HepG2 (cell line): ENCODE results near the gene NSD1. TPM values are rescaled to one million over a fixed set of nuclear protein-coding genes. Genes with fewer than 3 reads are reported as not detected.

Source experiments
- ATAC-seq: fragments of 200-7000 bp; cut with Tn5 transposase; 3 replicates; pipeline ENCODE4 v1.9.1; 2020; ENCODE audit warnings: mild to moderate bottlenecking, moderate library complexity
- BruUV-seq: library from RNA; stranded (reverse); fragments of 400-500 nt; replicated peaks from 2 replicates; lab custom pipeline; 2021; lab: Mats Ljungman, UMichigan
- CTCF ChIA-PET: fragments of 300-600 bp; formaldehyde crosslinking; extraction: SDS; loops from one replicate; lab custom pipeline; 2021; ENCODE audit warnings: low total read pairs, inconsistent platforms, low intra/inter-chr PET ratio; lab: Yijun Ruan, JAX
- POLR2A ChIA-PET: fragments of 350-600 bp; sonication (Branson Sonifier 250); formaldehyde crosslinking; loops from one replicate; lab custom pipeline; 2020; ENCODE audit warnings: antibody characterized with exemption, inconsistent platforms; lab: Yijun Ruan, JAX
- DNase-seq: peaks from one replicate; pipeline ENCODE4 v3.0.0-alpha.2; 2015; ENCODE audit warnings: low spot score
- FAIRE-seq: peaks from 3 replicates; lab custom pipeline; 2011; peaks lifted over from hg19 to GRCh38; lab: Jason Lieb, UNC
- H2AFZ ChIP-seq: one replicate; pipeline ENCODE4 v1.6.1; 2011; ENCODE audit warnings: low read length, inconsistent platforms
- H3K27ac ChIP-seq: fragments of 300-600 bp; 3 replicates; pipeline ENCODE4 v1.8.0; 2011; ENCODE audit warnings: mixed run types, mild to moderate bottlenecking, mixed read lengths, low read length, inconsistent platforms; ENCODE audit not compliant: insufficient read depth; ENCODE audit errors: extremely low read length
- H3K27me3 ChIP-seq, 2 experiments: fragments of 200-600 bp in 1 of 2; 2 replicates in 1 of 2; 3 replicates in 1 of 2; pipeline versions ENCODE4 v1.6.0 to v1.8.0; 2011; ENCODE audit warnings: low read length in 2 of 2, mild to moderate bottlenecking in 2 of 2, moderate library complexity in 2 of 2, inconsistent platforms in 1 of 2; ENCODE audit not compliant: insufficient read depth in 2 of 2, control insufficient read depth in 1 of 2
- H3K36me3 ChIP-seq, 2 experiments: fragments of 200-600 bp in 1 of 2; replicated peaks in 1 of 2; 2 replicates in 1 of 2; 3 replicates in 1 of 2; pipeline versions ENCODE4 v1.5.1 to v1.8.0; 2011; ENCODE audit warnings: low read length in 2 of 2, inconsistent platforms in 1 of 2; ENCODE audit not compliant: insufficient read depth in 2 of 2, control insufficient read depth in 1 of 2
- H3K4me1 ChIP-seq: 2 replicates; pipeline ENCODE4 v1.5.1; 2012; ENCODE audit warnings: low read length, inconsistent platforms; ENCODE audit not compliant: insufficient read depth
- H3K4me2 ChIP-seq: 2 replicates; pipeline ENCODE4 v1.6.0; 2011; ENCODE audit warnings: low read depth, low read length, inconsistent platforms
- H3K4me3 ChIP-seq, 3 experiments: fragments of 200-600 bp in 1 of 3; sonication (generic), shearing (Covaris generic) in 1 of 3; replicated peaks in 1 of 3; 2 replicates each; pipeline ENCODE4 v1.5.1; 2011 to 2016; ENCODE audit warnings: low read length in 3 of 3, inconsistent platforms in 2 of 3, low read depth in 2 of 3, mild to moderate bottlenecking in 2 of 3, control low read depth in 1 of 3, mixed read lengths in 1 of 3; ENCODE audit not compliant: insufficient read depth in 1 of 3
- H3K79me2 ChIP-seq: one replicate; pipeline ENCODE4 v1.6.1; 2011; ENCODE audit warnings: low read length, inconsistent platforms; ENCODE audit not compliant: insufficient read depth
- H3K9ac ChIP-seq: 2 replicates; pipeline ENCODE4 v1.6.0; 2011; ENCODE audit warnings: mild to moderate bottlenecking, low read depth, low read length, inconsistent platforms; ENCODE audit not compliant: insufficient read depth
- H3K9me3 ChIP-seq: 2 replicates; pipeline ENCODE4 v1.5.1; 2012; ENCODE audit warnings: mild to moderate bottlenecking, low read length
- H4K20me1 ChIP-seq: 2 replicates; pipeline ENCODE4 v1.6.0; 2011; ENCODE audit warnings: inconsistent platforms, mild to moderate bottlenecking, low read length, moderate library complexity; ENCODE audit not compliant: insufficient read depth
- ATF5 ChIP-seq: sonication (generic); formaldehyde crosslinking; IDR thresholded peaks from 2 replicates; pipeline ENCODE4 v1.4.0; 2020; ENCODE audit warnings: mild to moderate bottlenecking, low read depth, missing genetic modification reagents
- CSRNP2 ChIP-seq: sonication (generic); formaldehyde crosslinking; conservative IDR thresholded peaks from 2 replicates; pipeline ENCODE4 v1.8.0; 2022; ENCODE audit warnings: low read depth, missing genetic modification reagents
- EP300 ChIP-seq, 3 experiments: sonication (generic) in 1 of 3; formaldehyde crosslinking in 1 of 3; IDR thresholded peaks; 2 replicates each; pipeline versions ENCODE4 v1.5.1 to v1.6.1; 2011 to 2020; ENCODE audit warnings: low read depth in 2 of 3, low read length in 2 of 3, borderline replicate concordance in 1 of 3, improper control_type of control experiment in 1 of 3, mild to moderate bottlenecking in 1 of 3, missing genetic modification reagents in 1 of 3, moderate library complexity in 1 of 3
- FIP1L1 ChIP-seq: fragments of 200-400 bp; formaldehyde crosslinking; IDR thresholded peaks from 2 replicates; pipeline ENCODE4 v1.6.1; 2018; ENCODE audit warnings: low read depth, mild to moderate bottlenecking, low read length, moderate library complexity, borderline replicate concordance; ENCODE audit not compliant: insufficient read depth
- FOSL1 ChIP-seq: sonication (generic); formaldehyde crosslinking; IDR thresholded peaks from 2 replicates; pipeline ENCODE4 v1.9.0; 2021; ENCODE audit warnings: missing genetic modification reagents, borderline replicate concordance
- GLMP ChIP-seq: sonication (generic); formaldehyde crosslinking; IDR thresholded peaks from 2 replicates; pipeline ENCODE4 v1.9.0; 2021; ENCODE audit warnings: missing genetic modification reagents, mild to moderate bottlenecking, borderline replicate concordance
- HNF4G ChIP-seq, 2 experiments: sonication (generic) in 1 of 2; formaldehyde crosslinking in 1 of 2; IDR thresholded peaks; 2 replicates each; pipeline versions ENCODE4 v1.4.0 to v1.6.1; 2011 to 2020; ENCODE audit warnings: borderline replicate concordance in 2 of 2, low read depth in 2 of 2, mild to moderate bottlenecking in 2 of 2, low read length in 1 of 2, missing genetic modification reagents in 1 of 2, moderate library complexity in 1 of 2
- TBL1XR1 ChIP-seq: fragments of 150-350 bp; IDR thresholded peaks from 2 replicates; pipeline ENCODE4 v1.6.1; 2014; ENCODE audit warnings: borderline replicate concordance, low read length; ENCODE audit not compliant: partially characterized antibody
- ZBTB46 ChIP-seq: sonication (generic); formaldehyde crosslinking; IDR thresholded peaks from 2 replicates; pipeline ENCODE4 v1.4.0; 2020; ENCODE audit warnings: mild to moderate bottlenecking, missing genetic modification reagents, borderline replicate concordance
- ZNF124 ChIP-seq: sonication (generic); formaldehyde crosslinking; IDR thresholded peaks from 2 replicates; pipeline ENCODE4 v1.4.0; 2020; ENCODE audit warnings: missing genetic modification reagents
- ZNF263 ChIP-seq: sonication (generic); formaldehyde crosslinking; IDR thresholded peaks from 2 replicates; pipeline ENCODE4 v1.4.0; 2020; ENCODE audit warnings: missing genetic modification reagents
- ZNF468 ChIP-seq: sonication (generic); formaldehyde crosslinking; IDR thresholded peaks from 2 replicates; pipeline ENCODE4 v1.8.0; 2022; ENCODE audit warnings: mild to moderate bottlenecking, moderate library complexity, missing genetic modification reagents
- WGBS: methylation state at CpG from one replicate; pipeline ENCODE4 v1.1.6; 2017; ENCODE audit warnings: low lambda C conversion rate; 5-methylcytosine and 5-hydroxymethylcytosine counted together
- in situ Hi-C: cut with HindIII; loops from 2 replicates; pipeline ENCODE4 v1.10.0; 2017; ENCODE audit warnings: low pct_unique_long_range_greater_than_20kb; ENCODE audit not compliant: extremely low pct_ligation_motif_present
- intact Hi-C: fragments of 100-400 bp; cut with micrococcal nuclease; formaldehyde crosslinking; loops from one replicate; pipeline ENCODE4 v1.10.0; 2022; ENCODE audit not compliant: unreplicated experiment
- polyA plus RNA-seq, 8 experiments: library from polyadenylated mRNA; depleted of rRNA in 3 of 8; stranded (reverse) in 7 of 8; unstranded in 1 of 8; fragments of >200 nt; fragmentation: Illumina TruSeq in 4 of 8; extraction: Trizol in 4 of 8; gene quantifications; 2 replicates each; pipeline versions ENCODE4 v1.2.1 to v1.2.3, GENCODE V29; 2011 to 2016; ENCODE audit warnings: low read depth in 4 of 8, missing spikeins in 1 of 8, mixed read lengths in 1 of 8; ENCODE audit not compliant: insufficient read depth in 1 of 8
- total RNA-seq, 5 experiments: library from RNA; depleted of rRNA; stranded (reverse); fragments of >200 nt; fragmentation: Illumina TruSeq; extraction: Trizol; gene quantifications; 2 replicates each; pipeline ENCODE4 v1.2.3, GENCODE V29; 2016; ENCODE audit warnings: low read depth in 1 of 5

Gene NSD1
- total and polyA plus RNA-seq, 2 of the 13 experiments (the other 11 are each of a cell fraction or from before 2014, with no cell fraction given): 0.01 to 0.09 TPM

- H3K4me3 ChIP-seq: peak overlapping the region; percentile 18 to 62 (median 18); a peak in 5 of 6 replicates
- 11% methylated on average over 11 of the region's 24 CpGs for WGBS
- no peaks in the 10 kb centered on the region for H3K9me3 ChIP-seq
- FAIRE-seq (peak; percentile 34), DNase-seq (peak; percentile 65), ATAC-seq (peak; percentile 58)
- intact Hi-C loops (no loop called here), in situ Hi-C loops (loop anchor here (25.0 kb wide), 1 partner anchor 356 kb away; the partner anchor contains the start of gene DBN1)
- peak overlapping the region; percentile 77 for H3K27ac ChIP-seq
- H3K79me2 ChIP-seq: no peaks in the 10 kb centered on the region
- ChIA-PET CTCF (no interaction called here), POLR2A (interaction anchor here (1.5 to 13.2 kb wide), 3 partner anchors 9 to 18 kb away, joined by 4 to 293 read pairs (median 7); partner anchors contain the start of gene FGFR4)
- H3K27me3 ChIP-seq: no peaks in the 10 kb centered on the region
- H3K36me3 ChIP-seq: no peaks in the 10 kb centered on the region
- H3K4me2 ChIP-seq: peak overlapping the region; percentile 71
- no peaks in the 10 kb centered on the region for H4K20me1 ChIP-seq
- H3K9ac ChIP-seq: peak overlapping the region; percentile 46
- no TSS peak for BruUV-seq
- peaks cover 87% of the 10 kb centered on the region for H3K4me1 ChIP-seq
- peak overlapping the region; percentile 77 for H2AFZ ChIP-seq
- TF ChIP-seq CSRNP2 (CRISPR knock-in tag) (no peak), FIP1L1 (no peak), FOSL1 (CRISPR knock-in tag) (no peak), TBL1XR1 (no peak), ZBTB46 (CRISPR knock-in tag) (no peak), EP300 (IDR thresholded peaks at IDR 0.05; ENCODE audit: low read depth in 2 of 2, low read length in 2 of 2) (0 out of 4 replicates have a peak, but pooled peaks of 1 of the 2 experiments have one; percentile 14), EP300 (CRISPR knock-in tag; IDR thresholded peaks at IDR 0.05; ENCODE audit: borderline replicate concordance) (no peak), ZNF468 (no peak), ZNF263 (CRISPR knock-in tag) (0 out of 2 replicates have a peak, but pooled peaks have one; percentile 43), ATF5 (CRISPR knock-in tag) (no peak), ZNF124 (CRISPR knock-in tag) (peak; percentile 66; the same call in 1 of the 2 replicates), GLMP (CRISPR knock-in tag) (no peak), HNF4G (IDR thresholded peaks at IDR 0.05; ENCODE audit: borderline replicate concordance, low read depth, low read length) (peak; percentile 36; the same call in 1 of the 2 replicates), HNF4G (CRISPR knock-in tag; IDR thresholded peaks at IDR 0.05; ENCODE audit: borderline replicate concordance, low read depth) (no peak; the same call in 1 of the 2 replicates)
These were observed 27.7 kb upstream of the NSD1 start for GRCh38 chr5:177105691-177106476.
